DMS53 treated with DMSO at 0.1 percent for 48 hours (cell line): ENCODE measurements around the gene ENOX1.
"Not testable (repeated sequence)": the region's sequence is repeated elsewhere in the genome, so short reads cannot be mapped to it uniquely, and the experiment has no call there.

ENCODE experiments used
- DNase-seq: peaks from one replicate; lab custom pipeline; 2025; ENCODE audit not compliant: unreplicated experiment; lab: John Stamatoyannopoulos, UW

Gene ENOX1

GRCh38 chr13:43360892-43361610 lies 425.7 kb downstream of the ENOX1 start:
- no peak for DNase-seq

- no peak for DNase-seq
Observed at GRCh38 chr13:43360171-43360570, 426.6 kb downstream of the ENOX1 start.

GRCh38 chr13:43359536-43359935 lies 427.2 kb downstream of the ENOX1 start:
- no peak for DNase-seq

- DNase-seq: no peak
Observed at GRCh38 chr13:43357564-43357963, 429.2 kb downstream of the ENOX1 start.

GRCh38 chr13:43356567-43356966 lies 430.2 kb downstream of the ENOX1 start:
- DNase-seq: no peak

GRCh38 chr13:43355774-43356173 lies 431.0 kb downstream of the ENOX1 start:
- DNase-seq: no peak

GRCh38 chr13:43354153-43354945 lies 432.4 kb downstream of the ENOX1 start:
- no peak for DNase-seq

GRCh38 chr13:43353631-43354030 lies 433.1 kb downstream of the ENOX1 start:
- DNase-seq: no peak

- DNase-seq: not testable (repeated sequence)
Observed at GRCh38 chr13:43351612-43352011, 435.2 kb downstream of the ENOX1 start.

GRCh38 chr13:43348397-43348796 lies 438.4 kb downstream of the ENOX1 start:
- no peak for DNase-seq

- no peak for DNase-seq
Observed at GRCh38 chr13:43347877-43348276, 438.9 kb downstream of the ENOX1 start.

GRCh38 chr13:43346427-43346826 lies 440.3 kb downstream of the ENOX1 start:
- DNase-seq: no peak

- DNase-seq: no peak
Observed at GRCh38 chr13:43343645-43344044, 443.1 kb downstream of the ENOX1 start.

- DNase-seq: no peak
Observed at GRCh38 chr13:43339805-43340550, 446.8 kb downstream of the ENOX1 start.

- DNase-seq: no peak
Observed at GRCh38 chr13:43339145-43339804, 447.5 kb downstream of the ENOX1 start.

- no peak for DNase-seq
Observed at GRCh38 chr13:43335764-43336163, 451.0 kb downstream of the ENOX1 start.

GRCh38 chr13:43333176-43333575 lies 453.6 kb downstream of the ENOX1 start:
- no peak for DNase-seq

- no peak for DNase-seq
Observed at GRCh38 chr13:43331672-43332071, 455.1 kb downstream of the ENOX1 start.

- DNase-seq: no peak
Observed at GRCh38 chr13:43329702-43330101, 457.1 kb downstream of the ENOX1 start.

- no peak for DNase-seq
Observed at GRCh38 chr13:43328907-43329306, 457.9 kb downstream of the ENOX1 start.

- no peak for DNase-seq
Observed at GRCh38 chr13:43326100-43326499, 460.7 kb downstream of the ENOX1 start.
